BJ (cell line): ENCODE data around the gene USE1. TPM values are rescaled to one million over a fixed set of nuclear protein-coding genes. Genes with fewer than 3 reads are reported as not detected.

Source experiments
- CTCF ChIA-PET: fragments of 350-600 bp; formaldehyde crosslinking; extraction: SDS; loops from one replicate; lab custom pipeline; 2021; ENCODE audit warnings: antibody characterized with exemption, inconsistent platforms; lab: Yijun Ruan, JAX
- POLR2A ChIA-PET: fragments of 300-600 bp; sonication (Branson Sonifier 250); formaldehyde crosslinking; extraction: SDS; loops from one replicate; lab custom pipeline; 2021; ENCODE audit warnings: antibody characterized with exemption; lab: Charles Lee
- DNase-seq: peaks from one replicate; pipeline ENCODE4 v3.0.0-alpha.2; 2011; ENCODE audit warnings: low read depth
- H3K27me3 ChIP-seq: 2 replicates; pipeline ENCODE4 v1.6.0; 2011; ENCODE audit warnings: low read length; ENCODE audit not compliant: control insufficient read depth, insufficient read depth
- H3K36me3 ChIP-seq: 2 replicates; pipeline ENCODE4 v1.5.1; 2011; ENCODE audit warnings: low read length; ENCODE audit not compliant: control insufficient read depth, insufficient read depth
- H3K4me3 ChIP-seq: 2 replicates; pipeline ENCODE4 v1.5.1; 2011; ENCODE audit warnings: low read depth, mild to moderate bottlenecking, control low read depth, low read length
- CTCF ChIP-seq: IDR thresholded peaks from 2 replicates; pipeline ENCODE4 v1.5.1; 2011; ENCODE audit warnings: low read depth, mild to moderate bottlenecking, control low read depth, inconsistent platforms, low read length, moderate library complexity; ENCODE audit not compliant: insufficient read depth
- polyA plus RNA-seq: library from polyadenylated mRNA; depleted of rRNA; stranded (reverse); fragments of >200 nt; gene quantifications from 2 replicates; pipeline ENCODE4 v1.2.3, GENCODE V29; 2011

USE1 gene
- polyA plus RNA-seq, 1 experiment = 29.7 TPM

GRCh38 chr19:17259934-17260333 lies 44.8 kb downstream of the USE1 start:
- TF ChIP-seq CTCF = no peak
- DNase-seq = no peak
- Histone ChIP-seq H3K4me3 (no peak overlapping the region), H3K27me3 (no peaks in the 10 kb centered on the region; the same call in 1 of the 2 replicates), H3K36me3 (no peaks in the 10 kb centered on the region)
- ChIA-PET CTCF (interaction anchor here (0.6 to 2.2 kb wide), 18 partner anchors 8 to 205 kb away, joined by 3 to 18 read pairs (median 3); partner anchors contain the start of genes ANKLE1 and OCEL1), POLR2A (no interaction called here)

GRCh38 chr19:17260842-17261325 lies 45.7 kb downstream of the USE1 start:
- DNase-seq = no peak
- no peaks in the 10 kb centered on the region; the same call in 1 of the 2 replicates for H3K27me3 ChIP-seq
- no peak overlapping the region for H3K4me3 ChIP-seq
- ChIA-PET CTCF (interaction anchor here (0.6 to 2.2 kb wide), 17 partner anchors 8 to 204 kb away, joined by 3 to 18 read pairs (median 3); partner anchors contain the start of genes ANKLE1 and OCEL1), POLR2A (no interaction called here)
- no peaks in the 10 kb centered on the region for H3K36me3 ChIP-seq
- TF ChIP-seq CTCF = peak; percentile 94

DNA sequence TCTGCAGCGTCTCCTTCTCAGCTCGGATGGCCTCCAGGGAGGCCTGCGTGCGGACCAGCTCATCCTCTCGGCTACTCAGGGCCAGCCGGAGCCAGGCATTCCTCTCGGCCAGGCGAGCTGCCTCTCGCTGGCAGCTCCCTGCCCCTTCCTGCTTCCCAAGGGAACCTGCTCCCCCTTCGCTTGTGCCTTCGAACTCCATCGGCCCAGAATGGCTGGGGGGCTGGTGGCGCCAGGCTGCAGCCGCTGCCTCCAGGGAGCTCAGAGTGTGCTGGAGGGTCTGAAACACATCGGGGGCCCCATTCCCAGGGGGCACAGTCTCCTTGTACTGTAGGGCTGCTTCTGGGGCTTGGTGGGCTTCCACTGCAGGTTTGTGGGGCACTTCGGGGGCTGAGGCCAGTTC lies 47.4 kb downstream of the USE1 start:
- no peak for TF ChIP-seq CTCF
- ChIA-PET CTCF (interaction anchor here (0.6 to 1.1 kb wide), 2 partner anchors 27 to 39 kb away, joined by 3 read pairs; no protein-coding TSS in a partner anchor), POLR2A (no interaction called here)
- no peak for DNase-seq
- Histone ChIP-seq H3K4me3 (no peak overlapping the region), H3K27me3 (no peaks in the 10 kb centered on the region; the same call in 1 of the 2 replicates), H3K36me3 (no peaks in the 10 kb centered on the region)

- Histone ChIP-seq H3K4me3 (no peak overlapping the region), H3K36me3 (peaks cover 3% of the 10 kb centered on the region; the same call in 1 of the 2 replicates), H3K27me3 (no peaks in the 10 kb centered on the region; the same call in 1 of the 2 replicates)
- CTCF ChIA-PET = interaction anchor here (1.0 to 1.4 kb wide), 3 partner anchors 8 to 19 kb away, joined by 3 to 5 read pairs (median 4); no protein-coding TSS in a partner anchor
- POLR2A ChIA-PET = interaction anchor here (0.6 kb wide), 1 partner anchor 87 kb away, joined by 8 read pairs; no protein-coding TSS in a partner anchor
- TF ChIP-seq CTCF = no peak
- DNase-seq = no peak
Measured at GRCh38 chr19:17263712-17264640, 48.8 kb downstream of the USE1 start.

DNA sequence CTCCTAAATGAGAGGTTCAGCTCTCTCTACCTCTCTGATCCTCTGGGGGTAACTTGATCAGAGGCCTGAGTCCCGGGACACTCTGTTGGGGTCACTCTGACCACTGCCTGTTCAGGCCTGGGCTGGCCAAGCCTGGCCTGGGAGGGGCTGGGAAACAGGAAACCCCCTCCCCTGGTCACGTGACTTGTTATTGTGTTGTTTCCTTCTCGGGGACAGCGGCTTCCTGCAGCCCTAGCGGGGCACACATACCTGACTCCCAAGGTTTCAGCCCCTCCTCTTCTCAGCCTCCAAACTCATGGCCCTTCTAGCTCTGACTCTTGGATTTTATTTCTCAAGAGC lies 49.5 kb downstream of the USE1 start, which contains the start of gene USHBP1:
Gene USHBP1, minus strand, starts transcription at position 105 of the 339 bp plus-strand sequence. CDS start 446 bp downstream, outside the sequence.
- no peak for DNase-seq
- no peak within 1 kb of the TSS for H3K4me3 ChIP-seq
- ChIA-PET POLR2A (interaction anchor here (0.6 kb wide), 1 partner anchor 87 kb away, joined by 8 read pairs; no protein-coding TSS in a partner anchor), CTCF (interaction anchor here (1.1 to 1.4 kb wide), 2 partner anchors 9 to 19 kb away, joined by 3 to 5 read pairs; no protein-coding TSS in a partner anchor)
- H3K36me3 ChIP-seq = peaks cover 4% of the 10 kb centered on the region; the same call in 1 of the 2 replicates
- no peaks in the 10 kb centered on the region; the same call in 1 of the 2 replicates for H3K27me3 ChIP-seq
- TF ChIP-seq CTCF = no peak
